ENCODE results near the gene MRPL28.

Gene MRPL28

GRCh38 chr16:369866-370436 lies 387 bp downstream of the MRPL28 start:
- peaks cover 5% of the 10 kb centered on the region for H3K79me2 ChIP-seq (ENCODE audit: control insufficient read depth, low read length)
- peaks cover 17% of the 10 kb centered on the region for H3K4me1 ChIP-seq (ENCODE audit: control insufficient read depth, low read length)
- no peaks in the 10 kb centered on the region for H3K27me3 ChIP-seq (ENCODE audit: control insufficient read depth, low read length)
- no peak for TF ChIP-seq EZH2phosphoT487 (IDR thresholded peaks at IDR 0.05; ENCODE audit: borderline replicate concordance, low read length)
- TF ChIP-seq, protein P1, sequence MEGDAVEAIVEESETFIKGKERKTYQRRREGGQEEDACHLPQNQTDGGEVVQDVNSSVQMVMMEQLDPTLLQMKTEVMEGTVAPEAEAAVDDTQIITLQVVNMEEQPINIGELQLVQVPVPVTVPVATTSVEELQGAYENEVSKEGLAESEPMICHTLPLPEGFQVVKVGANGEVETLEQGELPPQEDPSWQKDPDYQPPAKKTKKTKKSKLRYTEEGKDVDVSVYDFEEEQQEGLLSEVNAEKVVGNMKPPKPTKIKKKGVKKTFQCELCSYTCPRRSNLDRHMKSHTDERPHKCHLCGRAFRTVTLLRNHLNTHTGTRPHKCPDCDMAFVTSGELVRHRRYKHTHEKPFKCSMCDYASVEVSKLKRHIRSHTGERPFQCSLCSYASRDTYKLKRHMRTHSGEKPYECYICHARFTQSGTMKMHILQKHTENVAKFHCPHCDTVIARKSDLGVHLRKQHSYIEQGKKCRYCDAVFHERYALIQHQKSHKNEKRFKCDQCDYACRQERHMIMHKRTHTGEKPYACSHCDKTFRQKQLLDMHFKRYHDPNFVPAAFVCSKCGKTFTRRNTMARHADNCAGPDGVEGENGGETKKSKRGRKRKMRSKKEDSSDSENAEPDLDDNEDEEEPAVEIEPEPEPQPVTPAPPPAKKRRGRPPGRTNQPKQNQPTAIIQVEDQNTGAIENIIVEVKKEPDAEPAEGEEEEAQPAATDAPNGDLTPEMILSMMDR (IDR thresholded peaks at IDR 0.05; ENCODE audit: low read depth, low read length, poor library complexity, severe bottlenecking), result no peak
- H3K4me3 ChIP-seq (ENCODE audit: low read length), result peak overlapping the region; percentile 47
- H3K9me3 ChIP-seq (ENCODE audit: control insufficient read depth, insufficient read depth, low read length), result no peaks in the 10 kb centered on the region
- H3K9me2 ChIP-seq (replicated peaks; ENCODE audit: control insufficient read depth, low read length), result no peaks in the 10 kb centered on the region
- peak overlapping the region; percentile 58 for H3K4me2 ChIP-seq (ENCODE audit: low read length)
- H3K27ac ChIP-seq (ENCODE audit: low read depth, low read length), result no peak overlapping the region
- no peaks in the 10 kb centered on the region for H3F3A ChIP-seq (ENCODE audit: control insufficient read depth, insufficient read depth)
- H4K20me1 ChIP-seq (ENCODE audit: control insufficient read depth, insufficient read depth, low read depth, low read length), result no peaks in the 10 kb centered on the region
- H3K36me3 ChIP-seq (ENCODE audit: control insufficient read depth, low read length), result peaks cover 58% of the 10 kb centered on the region

- Histone ChIP-seq H3K27me3 (ENCODE audit: control insufficient read depth, low read length) (no peaks in the 10 kb centered on the region), H3K9me2 (replicated peaks; ENCODE audit: control insufficient read depth, low read length) (no peaks in the 10 kb centered on the region), H3K36me3 (ENCODE audit: control insufficient read depth, low read length) (peaks cover 52% of the 10 kb centered on the region), H3K9me3 (ENCODE audit: control insufficient read depth, insufficient read depth, low read length) (no peaks in the 10 kb centered on the region), H3K4me2 (ENCODE audit: low read length) (peak overlapping the region; percentile 58), H3K4me1 (ENCODE audit: control insufficient read depth, low read length) (peaks cover 17% of the 10 kb centered on the region), H3F3A (ENCODE audit: control insufficient read depth, insufficient read depth) (no peaks in the 10 kb centered on the region), H4K20me1 (ENCODE audit: control insufficient read depth, insufficient read depth, low read depth, low read length) (no peaks in the 10 kb centered on the region), H3K27ac (ENCODE audit: low read depth, low read length) (no peak overlapping the region), H3K79me2 (ENCODE audit: control insufficient read depth, low read length) (peaks cover 5% of the 10 kb centered on the region), H3K4me3 (ENCODE audit: low read length) (peak overlapping the region; percentile 47)
- TF ChIP-seq, protein P1 (IDR thresholded peaks at IDR 0.05; ENCODE audit: low read depth, low read length, poor library complexity, severe bottlenecking), result no peak
- no peak for TF ChIP-seq EZH2phosphoT487 (IDR thresholded peaks at IDR 0.05; ENCODE audit: borderline replicate concordance, low read length)
These were observed 968 bp downstream of the MRPL28 start for GRCh38 chr16:369275-369865.

DNA sequence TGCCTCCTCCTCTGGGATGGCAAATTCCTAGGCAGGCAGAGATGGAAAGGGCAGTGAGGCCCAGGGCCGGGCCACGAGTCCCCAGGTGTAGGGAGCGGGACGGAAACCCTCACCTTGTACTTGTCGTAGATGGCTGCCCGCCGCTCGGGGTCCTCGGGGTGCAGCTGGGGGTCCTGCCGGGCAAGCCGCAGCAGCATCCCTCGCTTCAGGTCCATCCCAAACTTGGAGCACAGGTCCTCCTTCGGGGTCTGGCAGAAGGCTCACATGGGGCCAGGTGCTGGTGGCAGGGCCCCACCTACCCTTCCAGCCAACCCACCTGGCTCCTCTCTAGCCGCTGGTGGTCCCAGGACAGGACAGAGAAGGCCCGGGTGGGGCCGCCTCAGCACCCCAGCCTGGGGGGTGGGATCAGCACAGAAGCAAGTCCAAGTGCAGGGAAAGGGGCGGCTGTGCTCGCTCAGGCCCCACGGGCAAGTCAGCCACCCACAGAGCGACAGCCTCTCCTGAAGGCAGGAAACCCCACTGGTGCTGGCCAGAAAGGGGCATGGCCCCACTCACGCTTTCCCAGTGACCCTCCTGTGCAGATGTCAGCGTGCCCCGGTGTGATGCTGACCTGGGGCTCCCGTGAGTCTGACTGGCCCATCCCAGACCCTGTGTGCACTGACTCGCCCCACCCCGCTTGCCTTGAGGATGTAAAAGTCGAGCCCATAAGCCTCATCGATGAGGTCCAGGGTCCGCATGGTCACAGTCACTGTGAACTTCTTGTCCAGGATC lies 1.8 kb downstream of the MRPL28 start:
- Histone ChIP-seq H3K4me1 (ENCODE audit: control insufficient read depth, low read length) (peaks cover 17% of the 10 kb centered on the region), H3K9me3 (ENCODE audit: control insufficient read depth, insufficient read depth, low read length) (no peaks in the 10 kb centered on the region), H3K4me3 (ENCODE audit: low read length) (no peak overlapping the region), H3K27me3 (ENCODE audit: control insufficient read depth, low read length) (no peaks in the 10 kb centered on the region), H3K9me2 (replicated peaks; ENCODE audit: control insufficient read depth, low read length) (no peaks in the 10 kb centered on the region), H3F3A (ENCODE audit: control insufficient read depth, insufficient read depth) (no peaks in the 10 kb centered on the region), H3K4me2 (ENCODE audit: low read length) (no peak overlapping the region), H3K79me2 (ENCODE audit: control insufficient read depth, low read length) (peaks cover 5% of the 10 kb centered on the region), H3K27ac (ENCODE audit: low read depth, low read length) (no peak overlapping the region), H4K20me1 (ENCODE audit: control insufficient read depth, insufficient read depth, low read depth, low read length) (no peaks in the 10 kb centered on the region), H3K36me3 (ENCODE audit: control insufficient read depth, low read length) (peaks cover 47% of the 10 kb centered on the region)
- TF ChIP-seq, protein P1 (IDR thresholded peaks at IDR 0.05; ENCODE audit: low read depth, low read length, poor library complexity, severe bottlenecking), result no peak
- no peak for TF ChIP-seq EZH2phosphoT487 (IDR thresholded peaks at IDR 0.05; ENCODE audit: borderline replicate concordance, low read length)

Data from DOHH2 (cell line).